ENCODE results near the gene PER3.

PER3 gene

GRCh38 chr1:7878027-7878426, 93.9 kb downstream of the PER3 start:
- no peak for DNase-seq

GRCh38 chr1:7879228-7879627, 95.1 kb downstream of the PER3 start:
- DNase-seq = no peak

- DNase-seq = no peak
Measured at GRCh38 chr1:7884757-7885156, 100.7 kb downstream of the PER3 start.

- DNase-seq = no peak
Measured at GRCh38 chr1:7885513-7886404, 101.7 kb downstream of the PER3 start.

- no peak for DNase-seq
Measured at GRCh38 chr1:7886405-7886745, 102.3 kb downstream of the PER3 start.

GRCh38 chr1:7888248-7889081, 104.4 kb downstream of the PER3 start:
- DNase-seq = no peak

- no peak for DNase-seq
Measured at GRCh38 chr1:7890853-7891252, 106.8 kb downstream of the PER3 start.

- DNase-seq = no peak
Measured at GRCh38 chr1:7891804-7892203, 107.7 kb downstream of the PER3 start.

- DNase-seq = no peak
Measured at GRCh38 chr1:7893529-7894180, 109.6 kb downstream of the PER3 start.
